GM19455 (cell line): ENCODE measurements around the gene EML5.

ENCODE experiments used
- ATAC-seq: cut with Tn5 transposase; IDR thresholded peaks from one replicate; pipeline ENCODE4 v1.9.1; 2021; ENCODE audit not compliant: unreplicated experiment

Gene EML5

GRCh38 chr14:88621100-88621499 lies 171.7 kb downstream of the EML5 start:
- no peak for ATAC-seq

GRCh38 chr14:88618476-88618875 lies 174.3 kb downstream of the EML5 start:
- no peak for ATAC-seq

GRCh38 chr14:88617479-88617878 lies 175.3 kb downstream of the EML5 start:
- ATAC-seq, result no peak

- ATAC-seq, result no peak
These were observed 176.1 kb downstream of the EML5 start for GRCh38 chr14:88616697-88617096.

- ATAC-seq, result no peak
These were observed 178.4 kb downstream of the EML5 start for GRCh38 chr14:88614218-88614907.

GRCh38 chr14:88613552-88614010 lies 179.2 kb downstream of the EML5 start:
- ATAC-seq, result no peak

GRCh38 chr14:88612981-88613380 lies 179.8 kb downstream of the EML5 start:
- no peak for ATAC-seq

GRCh38 chr14:88611878-88612277 lies 180.9 kb downstream of the EML5 start:
- ATAC-seq, result no peak

- no peak for ATAC-seq
These were observed 184.9 kb downstream of the EML5 start for GRCh38 chr14:88607829-88608228.

GRCh38 chr14:88605594-88605993 lies 187.2 kb downstream of the EML5 start:
- ATAC-seq, result no peak

GRCh38 chr14:88604212-88604611 lies 188.5 kb downstream of the EML5 start:
- peak; percentile 27 for ATAC-seq

- ATAC-seq, result peak; percentile 90
These were observed 192.9 kb downstream of the EML5 start for GRCh38 chr14:88599761-88600439.

- ATAC-seq, result peak; percentile 45
These were observed 193.4 kb downstream of the EML5 start for GRCh38 chr14:88599326-88599725.

- no peak for ATAC-seq
These were observed 194.6 kb downstream of the EML5 start for GRCh38 chr14:88598097-88598675.

GRCh38 chr14:88597601-88598000 lies 195.2 kb downstream of the EML5 start:
- no peak for ATAC-seq

- no peak for ATAC-seq
These were observed 195.7 kb downstream of the EML5 start for GRCh38 chr14:88597038-88597437.

GRCh38 chr14:88592031-88592430 lies 200.7 kb downstream of the EML5 start:
- ATAC-seq, result no peak

- ATAC-seq, result no peak
These were observed 202.6 kb downstream of the EML5 start for GRCh38 chr14:88590173-88590572.

GRCh38 chr14:88588081-88588480 lies 204.7 kb downstream of the EML5 start:
- ATAC-seq, result no peak

GRCh38 chr14:88584451-88584850 lies 208.3 kb downstream of the EML5 start:
- no peak for ATAC-seq

- ATAC-seq, result no peak
These were observed 216.5 kb downstream of the EML5 start for GRCh38 chr14:88576222-88576621.

GRCh38 chr14:88572117-88572516 lies 220.6 kb downstream of the EML5 start:
- no peak for ATAC-seq
